GM12878 (cell line): ENCODE data around the gene DNAAF8.

Experiments
- CEBPB ChIP-seq, 2 experiments: fragments of 150-350 bp in 1 of 2; IDR thresholded peaks; 2 replicates each; pipeline ENCODE4 v1.6.1; 2012 to 2014; ENCODE audit warnings: low read depth in 2 of 2, low read length in 2 of 2, borderline replicate concordance in 1 of 2, inconsistent platforms in 1 of 2
- CTCF ChIP-seq, 3 experiments: IDR thresholded peaks in 2 of 3; conservative IDR thresholded peaks in 1 of 3; 2 replicates each; pipeline ENCODE4 v1.5.1; 2011; ENCODE audit warnings: low read depth in 3 of 3, low read length in 3 of 3, mild to moderate bottlenecking in 3 of 3, control low read depth in 2 of 3, moderate library complexity in 2 of 3, inconsistent platforms in 1 of 3, mixed read lengths in 1 of 3; ENCODE audit not compliant: control insufficient read depth in 2 of 3, insufficient read depth in 1 of 3; ENCODE audit errors: extremely low read depth in 1 of 3
- GABPA ChIP-seq: IDR thresholded peaks from 2 replicates; pipeline ENCODE4 v1.6.1; 2014; ENCODE audit warnings: antibody characterized with exemption, low read depth, mild to moderate bottlenecking, inconsistent platforms
- MTA3 ChIP-seq: IDR thresholded peaks from 2 replicates; pipeline ENCODE4 v1.6.1; 2012; ENCODE audit warnings: low read length, inconsistent platforms, borderline replicate concordance
- POLR2AphosphoS5 ChIP-seq: IDR thresholded peaks from 2 replicates; pipeline ENCODE4 v1.6.1; 2011; ENCODE audit warnings: mild to moderate bottlenecking, low read length, inconsistent platforms
- RAD21 ChIP-seq: IDR thresholded peaks from 2 replicates; pipeline ENCODE4 v1.6.1; 2011; ENCODE audit warnings: mild to moderate bottlenecking, low read depth, low read length, moderate library complexity; ENCODE audit not compliant: insufficient read depth
- USF2 ChIP-seq: IDR thresholded peaks from 2 replicates; pipeline ENCODE4 v1.6.1; 2011; ENCODE audit warnings: low read depth, low read length, improper control_type of control experiment, borderline replicate concordance

GRCh38 chr16:4775005-4775404 lies 40.7 kb downstream of the DNAAF8 start:
- TF ChIP-seq MTA3 (no peak), CTCF (IDR thresholded peaks at IDR 0.05 in 2 of 3, conservative IDR thresholded peaks at IDR 0.05 in 1 of 3; ENCODE audit: control insufficient read depth in 2 of 3, extremely low read depth in 1 of 3, insufficient read depth in 1 of 3, low read depth in 3 of 3, low read length in 3 of 3) (no peak), CEBPB (IDR thresholded peaks at IDR 0.05; ENCODE audit: borderline replicate concordance in 1 of 2, low read depth in 2 of 2, low read length in 2 of 2) (no peak), RAD21 (no peak), USF2 (no peak), GABPA (no peak), POLR2AphosphoS5 (no peak)
